Bronchial epithelial cell (primary cell): ENCODE measurements around the gene PREX1. TPM values are rescaled to one million over a fixed set of nuclear protein-coding genes. Genes with fewer than 3 reads are reported as not detected.

Experiments used
- DNase-seq: peaks from one replicate; pipeline ENCODE4 v3.0.0-alpha.2; 2010; ENCODE audit warnings: low read depth
- FAIRE-seq: peaks from 2 replicates; lab custom pipeline; 2011; peaks lifted over from hg19 to GRCh38; lab: Jason Lieb, UNC
- H3K27me3 ChIP-seq: 2 replicates; pipeline ENCODE4 v1.5.1; 2011; ENCODE audit warnings: low read length; ENCODE audit not compliant: control insufficient read depth, insufficient read depth
- H3K36me3 ChIP-seq: 2 replicates; pipeline ENCODE4 v1.5.1; 2011; ENCODE audit warnings: low read length; ENCODE audit not compliant: control insufficient read depth, insufficient read depth
- H3K4me3 ChIP-seq: 2 replicates; pipeline ENCODE4 v1.5.1; 2011; ENCODE audit warnings: mild to moderate bottlenecking, low read depth, low read length, control low read depth
- CTCF ChIP-seq: IDR thresholded peaks from 2 replicates; pipeline ENCODE4 v1.5.1; 2011; ENCODE audit warnings: mild to moderate bottlenecking, moderate library complexity, low read length, control low read depth, inconsistent platforms; ENCODE audit not compliant: insufficient read depth, severe bottlenecking
- total RNA-seq: library from RNA; depleted of rRNA; stranded (reverse); fragments of >200 nt; gene quantifications from 2 replicates; pipeline ENCODE4 v1.2.1, GENCODE V29; 2014

PREX1 gene
- total RNA-seq, 1 donor from 2014 or later, result under 0.01 TPM

DNA sequence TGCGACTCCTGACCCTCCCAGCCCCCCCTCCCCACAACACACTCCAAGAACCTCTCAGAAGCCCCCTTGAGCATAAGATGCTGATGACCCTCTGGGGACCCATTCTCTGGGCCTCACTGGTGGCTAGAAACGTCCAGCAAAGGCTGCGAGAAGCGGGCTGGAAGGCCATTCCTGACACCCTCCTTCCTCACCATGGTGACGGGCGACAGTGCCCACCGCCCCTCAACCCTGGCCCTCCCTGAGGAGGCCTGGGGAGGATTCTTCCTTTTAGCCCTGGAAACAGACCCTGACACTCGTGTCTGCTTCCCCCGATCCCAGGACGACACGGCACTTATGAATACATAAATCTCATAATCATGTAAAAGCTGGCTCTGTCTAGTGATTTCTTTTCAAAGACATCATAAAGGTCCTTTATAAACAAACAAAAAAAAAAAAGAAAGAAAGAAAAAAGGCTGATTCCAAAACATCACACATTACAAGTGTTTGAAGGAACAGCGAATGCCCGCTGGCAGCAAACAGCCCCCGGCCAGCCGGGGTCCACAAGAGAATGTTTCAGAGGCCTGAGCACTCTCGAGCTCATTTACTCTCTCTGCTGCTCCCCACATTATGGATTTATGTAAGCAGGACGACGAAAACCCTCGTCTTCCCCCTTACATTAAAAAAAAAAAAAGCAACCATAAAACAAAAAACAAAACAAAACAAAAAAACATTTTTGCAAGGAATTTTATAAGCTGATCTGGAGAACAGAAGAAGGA, 40.7 kb downstream of the PREX1 start:
- no peak for DNase-seq
- TF ChIP-seq CTCF, result no peak
- no peak for FAIRE-seq
- Histone ChIP-seq H3K36me3 (no peaks in the 10 kb centered on the region), H3K27me3 (peaks cover 4% of the 10 kb centered on the region), H3K4me3 (no peak overlapping the region)

- H3K27me3 ChIP-seq, result peaks cover 2% of the 10 kb centered on the region
- no peak for TF ChIP-seq CTCF
- FAIRE-seq, result no peak
Observed at GRCh38 chr20:48785801-48786200, 42.0 kb downstream of the PREX1 start.

GRCh38 chr20:48785256-48785655, 42.5 kb downstream of the PREX1 start:
- DNase-seq, result no peak
- TF ChIP-seq CTCF, result no peak
- Histone ChIP-seq H3K4me3 (no peak overlapping the region), H3K36me3 (no peaks in the 10 kb centered on the region), H3K27me3 (no peaks in the 10 kb centered on the region)
- FAIRE-seq, result no peak

More at GRCh38 chr20:48785801-48786200, 42.0 kb downstream of the PREX1 start:
- DNase-seq, result no peak
- no peaks in the 10 kb centered on the region for H3K36me3 ChIP-seq
- H3K4me3 ChIP-seq, result no peak overlapping the region

DNA sequence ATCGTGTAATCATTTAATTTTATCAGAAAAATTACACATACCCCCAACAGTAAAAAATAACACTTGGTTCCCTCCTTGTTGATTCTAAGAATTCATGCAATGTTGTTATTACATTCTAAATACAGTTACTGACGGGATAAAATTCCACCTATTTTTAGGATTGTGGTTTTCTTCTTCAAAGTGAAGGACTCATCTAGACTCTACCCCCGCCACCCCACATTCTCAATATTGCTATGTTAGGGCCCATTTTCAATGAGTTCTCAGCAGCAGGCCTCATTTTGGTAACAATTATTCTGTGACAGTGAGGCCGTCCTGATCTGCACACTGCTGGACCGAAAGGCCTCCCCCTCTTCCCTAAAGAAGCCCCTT, 43.5 kb downstream of the PREX1 start:
- TF ChIP-seq CTCF, result no peak
- H3K27me3 ChIP-seq, result no peaks in the 10 kb centered on the region
- DNase-seq (no peak), FAIRE-seq (no peak)
- H3K36me3 ChIP-seq, result no peaks in the 10 kb centered on the region
- H3K4me3 ChIP-seq, result no peak overlapping the region

- Histone ChIP-seq H3K27me3 (no peaks in the 10 kb centered on the region), H3K4me3 (no peak overlapping the region), H3K36me3 (no peaks in the 10 kb centered on the region)
- FAIRE-seq, result no peak
- DNase-seq, result no peak
- TF ChIP-seq CTCF, result no peak
Observed at GRCh38 chr20:48783533-48784272, 44.1 kb downstream of the PREX1 start.
